Endothelial cell of umbilical vein (primary cell): ENCODE data around the gene GATA3. TPM values are rescaled to one million over a fixed set of nuclear protein-coding genes. Genes with fewer than 3 reads are reported as not detected.

Experiments
- BruUV-seq: library from RNA; stranded (reverse); fragments of 400-500 nt; replicated peaks from 2 replicates; lab custom pipeline; 2021; lab: Mats Ljungman, UMichigan
- CTCF ChIA-PET: fragments of 300-600, 350-600 bp; sonication (Branson Sonifier 250); formaldehyde crosslinking; loops from one replicate; lab custom pipeline; 2021; ENCODE audit warnings: antibody characterized with exemption, inconsistent platforms; lab: Charles Lee
- POLR2A ChIA-PET: fragments of 300-600, 350-600 bp; sonication (Branson Sonifier 250); formaldehyde crosslinking; loops from one replicate; lab custom pipeline; 2021; ENCODE audit warnings: antibody characterized with exemption, inconsistent platforms; lab: Charles Lee
- DNase-seq: peaks from one replicate; pipeline ENCODE4 v3.0.0-alpha.2; 2011; ENCODE audit warnings: low read depth, low spot score
- FAIRE-seq: peaks from 2 replicates; lab custom pipeline; 2011; peaks lifted over from hg19 to GRCh38; lab: Jason Lieb, UNC
- H2AFZ ChIP-seq: 2 replicates; pipeline ENCODE4 v1.6.0; 2012; ENCODE audit warnings: low read depth, low read length, control low read depth, inconsistent platforms
- H3K27ac ChIP-seq: 2 replicates; pipeline ENCODE4 v1.5.1; 2011; ENCODE audit warnings: low read depth, mild to moderate bottlenecking, control low read depth, low read length, moderate library complexity; ENCODE audit not compliant: insufficient read depth
- H3K27me3 ChIP-seq, 2 experiments: 2 replicates each; pipeline versions ENCODE4 v1.6.0 to v1.6.1; 2011; ENCODE audit warnings: low read length in 2 of 2, mixed read lengths in 1 of 2; ENCODE audit not compliant: control insufficient read depth in 2 of 2, insufficient read depth in 2 of 2
- H3K36me3 ChIP-seq, 2 experiments: 2 replicates in 1 of 2; 3 replicates in 1 of 2; pipeline ENCODE4 v1.5.1; 2011; ENCODE audit warnings: low read length in 2 of 2, mild to moderate bottlenecking in 1 of 2, moderate library complexity in 1 of 2; ENCODE audit not compliant: control insufficient read depth in 2 of 2, insufficient read depth in 2 of 2; ENCODE audit errors: extremely low read depth in 1 of 2
- H3K4me1 ChIP-seq: 3 replicates; pipeline ENCODE4 v1.5.1; 2011; ENCODE audit warnings: mild to moderate bottlenecking, low read length; ENCODE audit not compliant: control insufficient read depth, insufficient read depth; ENCODE audit errors: extremely low read depth
- H3K4me2 ChIP-seq: 2 replicates; pipeline ENCODE4 v1.6.1; 2011; ENCODE audit warnings: low read length, control low read depth, mixed read lengths; ENCODE audit not compliant: insufficient read depth
- H3K4me3 ChIP-seq, 3 experiments: fragments of 200-600 bp in 1 of 3; sonication (generic), shearing (Covaris generic) in 1 of 3; replicated peaks in 1 of 3; 2 replicates each; pipeline ENCODE4 v1.5.1; 2011 to 2016; ENCODE audit warnings: control low read depth in 3 of 3, low read length in 3 of 3, mild to moderate bottlenecking in 2 of 3, inconsistent platforms in 1 of 3, low read depth in 1 of 3, moderate library complexity in 1 of 3; ENCODE audit not compliant: insufficient read depth in 1 of 3
- H3K79me2 ChIP-seq: 2 replicates; pipeline ENCODE4 v1.6.0; 2012; ENCODE audit warnings: low read length, inconsistent platforms; ENCODE audit not compliant: control insufficient read depth, insufficient read depth
- H3K9ac ChIP-seq: replicated peaks from 2 replicates; pipeline ENCODE3; 2011; ENCODE audit warnings: low read length, control low read depth; ENCODE audit not compliant: insufficient read depth; ENCODE audit errors: extremely low read depth
- H3K9me1 ChIP-seq: replicated peaks from 3 replicates; pipeline ENCODE4 v1.6.0; 2011; ENCODE audit warnings: mild to moderate bottlenecking, low read length; ENCODE audit not compliant: control insufficient read depth, insufficient read depth; ENCODE audit errors: extremely low read depth
- H3K9me3 ChIP-seq: replicated peaks from 2 replicates; pipeline ENCODE4 v1.5.1; 2012; ENCODE audit warnings: low read length, inconsistent platforms; ENCODE audit not compliant: control insufficient read depth, insufficient read depth
- H4K20me1 ChIP-seq: replicated peaks from 2 replicates; pipeline ENCODE3; 2011; ENCODE audit warnings: mild to moderate bottlenecking, low read length; ENCODE audit not compliant: control insufficient read depth, insufficient read depth; ENCODE audit errors: extremely low read depth
- CTCF ChIP-seq, 2 donors: IDR thresholded peaks; 1 replicate in 1 of 2; 2 replicates in 1 of 2; pipeline ENCODE4 v1.5.1; 2011; ENCODE audit warnings: low read length in 2 of 2, mild to moderate bottlenecking in 2 of 2, moderate library complexity in 2 of 2, control low read depth in 1 of 2, inconsistent platforms in 1 of 2, low read depth in 1 of 2; ENCODE audit not compliant: insufficient read depth in 1 of 2; ENCODE audit errors: extremely low read depth in 1 of 2
- EZH2 ChIP-seq: IDR thresholded peaks from 2 replicates; pipeline ENCODE4 v1.6.1; 2012; ENCODE audit warnings: borderline replicate concordance, low read depth, mild to moderate bottlenecking, moderate library complexity, low read length, inconsistent platforms; ENCODE audit not compliant: severe bottlenecking
- FOS ChIP-seq: IDR thresholded peaks from 2 replicates; pipeline ENCODE4 v1.6.1; 2011; ENCODE audit warnings: mild to moderate bottlenecking, low read length, moderate library complexity, borderline replicate concordance; ENCODE audit not compliant: insufficient read depth
- GATA2 ChIP-seq: IDR thresholded peaks from 2 replicates; pipeline ENCODE4 v1.7.0; 2011; ENCODE audit warnings: low read depth, mild to moderate bottlenecking, moderate library complexity, mixed read lengths, low read length; ENCODE audit not compliant: insufficient read length, insufficient read depth
- JUN ChIP-seq: IDR thresholded peaks from 2 replicates; pipeline ENCODE4 v1.6.1; 2011; ENCODE audit warnings: borderline replicate concordance, low read depth; ENCODE audit not compliant: insufficient read length, insufficient read depth
- MYC ChIP-seq: IDR thresholded peaks from one replicate; pipeline ENCODE4 v1.6.1; 2011; ENCODE audit warnings: mild to moderate bottlenecking, low read depth, low read length
- POLR2AphosphoS5 ChIP-seq: IDR thresholded peaks from 2 replicates; pipeline ENCODE4 v1.6.1; 2012; ENCODE audit warnings: low read depth, mild to moderate bottlenecking, control low read depth, low read length, moderate library complexity; ENCODE audit not compliant: insufficient read depth
- dilution Hi-C: fragments of 300-500 bp; cut with MboI; formaldehyde crosslinking; loops from one replicate; pipeline ENCODE4 v1.15.0; 2019; ENCODE audit warnings: low sequenced_read_pairs; ENCODE audit not compliant: extremely low pct_ligation_motif_present
- intact Hi-C: fragments of 100-400 bp; cut with micrococcal nuclease; formaldehyde crosslinking; loops from one replicate; pipeline ENCODE4 v1.10.0; 2022
- polyA plus RNA-seq, 4 experiments: library from polyadenylated mRNA; depleted of rRNA in 3 of 4; stranded (reverse) in 3 of 4; unstranded in 1 of 4; fragments of >200 nt; gene quantifications; 2 replicates each; pipeline versions ENCODE4 v1.2.1 to v1.2.3, GENCODE V29; 2011 to 2012; ENCODE audit warnings: missing spikeins in 1 of 4
- total RNA-seq: library from RNA; stranded (reverse); gene quantifications from 2 replicates; pipeline ENCODE4 v1.2.3, GENCODE V29; 2021
- TF ChIP-seq, protein P1 (sequence below): IDR thresholded peaks from 2 replicates; pipeline ENCODE4 v1.6.1; 2011; ENCODE audit not compliant: insufficient read depth, insufficient read length

Gene GATA3
- total and polyA plus RNA-seq, 2 donors (not counting 3 experiments of a cell fraction or from before 2014, with no cell fraction given) = 9.3 to 33.0 TPM

GRCh38 chr10:8115618-8115980 is 61.1 kb downstream of the GATA3 start:
- no peaks in the 10 kb centered on the region for H4K20me1 ChIP-seq
- DNase-seq (no peak), FAIRE-seq (no peak)
- TF ChIP-seq JUN (no peak), POLR2AphosphoS5 (no peak), GATA2 (no peak), MYC (no peak), CTCF (IDR thresholded peaks at IDR 0.05; ENCODE audit: extremely low read depth in 1 of 2, insufficient read depth in 1 of 2, low read depth in 1 of 2, low read length in 2 of 2) (no peak), FOS (no peak), EZH2 (no peak)
- TF ChIP-seq, protein P1, sequence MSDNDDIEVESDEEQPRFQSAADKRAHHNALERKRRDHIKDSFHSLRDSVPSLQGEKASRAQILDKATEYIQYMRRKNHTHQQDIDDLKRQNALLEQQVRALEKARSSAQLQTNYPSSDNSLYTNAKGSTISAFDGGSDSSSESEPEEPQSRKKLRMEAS = no peak
- no peak overlapping the region for H3K4me3 ChIP-seq
- no peak overlapping the region for H3K27ac ChIP-seq
- BruUV-seq = no TSS peak
- ChIA-PET CTCF (no interaction called here), POLR2A (no interaction called here)
- dilution Hi-C loops = no loop called here
- no peaks in the 10 kb centered on the region for H3K27me3 ChIP-seq
- no peaks in the 10 kb centered on the region for H3K9me1 ChIP-seq
- intact Hi-C loops = no loop called here
- H3K9me3 ChIP-seq = no peaks in the 10 kb centered on the region
- no peaks in the 10 kb centered on the region for H3K79me2 ChIP-seq
- H2AFZ ChIP-seq = no peak overlapping the region
- H3K9ac ChIP-seq = no peak overlapping the region
- no peak overlapping the region for H3K4me2 ChIP-seq
- H3K36me3 ChIP-seq = no peaks in the 10 kb centered on the region
- H3K4me1 ChIP-seq = peaks cover 2% of the 10 kb centered on the region
